Body of pancreas (tissue), 4 donors: ENCODE measurements around the gene MAST3.

Experiments
- CTCF ChIP-seq, 7 experiments: fragments of 450-650 bp in 4 of 7; fragments of 200-600 bp in 3 of 7; sonication (generic) in 3 of 7; IDR thresholded peaks; one replicate each; pipeline ENCODE4 v1.5.1; 2016 to 2019; ENCODE audit warnings: antibody characterized with exemption in 7 of 7
- POLR2A ChIP-seq, 3 donors: fragments of 450-650 bp; IDR thresholded peaks; one replicate each; pipeline ENCODE4 v1.6.1; 2016; ENCODE audit warnings: antibody characterized with exemption in 3 of 3, mild to moderate bottlenecking in 2 of 3

GRCh38 chr19:18102916-18103542, 5.5 kb downstream of the MAST3 start:
- TF ChIP-seq CTCF (IDR thresholded peaks at IDR 0.05) (no peak), POLR2A (IDR thresholded peaks at IDR 0.05) (no peak)
